Right lobe of liver (tissue), 6 donors: ENCODE results near the gene CENATAC. TPM values are rescaled to one million over a fixed set of nuclear protein-coding genes. Genes with fewer than 3 reads are reported as not detected.
"Not testable (repeated sequence)": the region's sequence is repeated elsewhere in the genome, so short reads cannot be mapped to it uniquely, and the experiment has no call there.

Experiments
- ATAC-seq, 4 donors: fragments of 200-7000 bp; cut with Tn5 transposase; one replicate each; pipeline ENCODE4 v1.9.1; 2020; ENCODE audit warnings: mild to moderate bottlenecking in 4 of 4, moderate library complexity in 4 of 4
- DNase-seq, 3 donors: peaks; one replicate each; pipeline ENCODE4 v3.0.0-alpha.2; 2020
- H3K27ac ChIP-seq, 3 donors: fragments of 200-600 bp; one replicate each; pipeline ENCODE4 v1.8.0; 2022
- H3K27me3 ChIP-seq, 2 donors: fragments of 200-600 bp; one replicate each; pipeline ENCODE4 v1.8.0; 2022
- H3K36me3 ChIP-seq, 4 donors: fragments of 200-600 bp; sonication (generic) in 1 of 4; one replicate each; pipeline versions ENCODE4 v1.5.1 to v1.8.0; 2017 to 2022; ENCODE audit warnings: control low read depth in 1 of 4
- H3K4me1 ChIP-seq, 4 donors: fragments of 200-600 bp; sonication (generic) in 1 of 4; one replicate each; pipeline versions ENCODE4 v1.5.1 to v1.8.0; 2017 to 2022; ENCODE audit warnings: control low read depth in 1 of 4
- H3K4me3 ChIP-seq, 3 donors: fragments of 200-600 bp; one replicate each; pipeline ENCODE4 v1.8.0; 2022
- H3K9me3 ChIP-seq, 4 donors: fragments of 200-600 bp; sonication (generic) in 1 of 4; one replicate each; pipeline versions ENCODE4 v1.5.1 to v1.8.0; 2017 to 2022; ENCODE audit warnings: control low read depth in 1 of 4
- POLR2A ChIP-seq: fragments of 450-650 bp; IDR thresholded peaks from one replicate; pipeline ENCODE4 v1.6.1; 2017; ENCODE audit warnings: antibody characterized with exemption, mild to moderate bottlenecking
- WGBS: methylation state at CpG from one replicate; pipeline ENCODE4 v1.1.6; 2018; ENCODE audit warnings: low coverage, low lambda C conversion rate; ENCODE audit not compliant: insufficient coverage; ENCODE audit errors: missing lambda C conversion rate; 5-methylcytosine and 5-hydroxymethylcytosine counted together
- intact Hi-C, 2 donors: fragments of 100-400 bp; cut with DNase I; formaldehyde crosslinking; loops; one replicate each; pipeline versions ENCODE4 v1.11.2 to v1.14.1; 2022
- total RNA-seq, 6 experiments: library from RNA; depleted of rRNA in 2 of 6; stranded (reverse); fragments of >200 nt in 2 of 6; fragmentation: NEBNext Ultra II Directional in 3 of 6; extraction: Animal tissue kit (Norgen Biotek cat#: 25700) in 3 of 6; gene quantifications; one replicate each; pipeline versions ENCODE4 v1.1.0 to v1.2.4, GENCODE V29; 2016 to 2023
- TF ChIP-seq, protein P1 (sequence below), 4 donors: fragments of 200-600 bp in 3 of 4; fragments of 450-650 bp in 1 of 4; IDR thresholded peaks; one replicate each; pipeline versions ENCODE4 v1.5.1 to v1.8.0; 2016 to 2022; ENCODE audit warnings: antibody characterized with exemption in 4 of 4, mild to moderate bottlenecking in 2 of 4
- donor health status: DM: no; HTN: yes; CAD: no.
- donor health status: DM: no; HTN: no; CAD: no.
- donor health status: DM: no; HTN: no; CAD: no.
- donor health status: DM: no; HTN: yes; CAD: no.
- donor health status: DM: no; HTN: yes; CAD: no.

CENATAC gene
- total RNA-seq, 6 experiments from 2014 or later: 11.5 to 16.7 (median 13.0) TPM

- peaks cover 0 to 46% (median 15%) of the 10 kb centered on the region in 4 donors for H3K36me3 ChIP-seq
- no peak overlapping the region for H3K27ac ChIP-seq
- no peak for DNase-seq
- no peak for ATAC-seq
- H3K27me3 ChIP-seq: no peaks in the 10 kb centered on the region
- intact Hi-C loops: no loop called here
- WGBS: 87% methylated on average over 8 of the region's 17 CpGs
- H3K9me3 ChIP-seq: no peaks in the 10 kb centered on the region
- H3K4me3 ChIP-seq: no peak overlapping the region
- peaks cover 0 to 16% (median 7%) of the 10 kb centered on the region in 4 donors for H3K4me1 ChIP-seq
- TF ChIP-seq, protein P1, sequence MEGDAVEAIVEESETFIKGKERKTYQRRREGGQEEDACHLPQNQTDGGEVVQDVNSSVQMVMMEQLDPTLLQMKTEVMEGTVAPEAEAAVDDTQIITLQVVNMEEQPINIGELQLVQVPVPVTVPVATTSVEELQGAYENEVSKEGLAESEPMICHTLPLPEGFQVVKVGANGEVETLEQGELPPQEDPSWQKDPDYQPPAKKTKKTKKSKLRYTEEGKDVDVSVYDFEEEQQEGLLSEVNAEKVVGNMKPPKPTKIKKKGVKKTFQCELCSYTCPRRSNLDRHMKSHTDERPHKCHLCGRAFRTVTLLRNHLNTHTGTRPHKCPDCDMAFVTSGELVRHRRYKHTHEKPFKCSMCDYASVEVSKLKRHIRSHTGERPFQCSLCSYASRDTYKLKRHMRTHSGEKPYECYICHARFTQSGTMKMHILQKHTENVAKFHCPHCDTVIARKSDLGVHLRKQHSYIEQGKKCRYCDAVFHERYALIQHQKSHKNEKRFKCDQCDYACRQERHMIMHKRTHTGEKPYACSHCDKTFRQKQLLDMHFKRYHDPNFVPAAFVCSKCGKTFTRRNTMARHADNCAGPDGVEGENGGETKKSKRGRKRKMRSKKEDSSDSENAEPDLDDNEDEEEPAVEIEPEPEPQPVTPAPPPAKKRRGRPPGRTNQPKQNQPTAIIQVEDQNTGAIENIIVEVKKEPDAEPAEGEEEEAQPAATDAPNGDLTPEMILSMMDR (IDR thresholded peaks at IDR 0.05): no peak
- TF ChIP-seq POLR2A: no peak
Observed at GRCh38 chr11:119014209-119014924, 16.4 kb downstream of the CENATAC start.

- Histone ChIP-seq H3K4me3 (no peak overlapping the region), H3K27ac (no peak overlapping the region), H3K9me3 (no peaks in the 10 kb centered on the region), H3K27me3 (no peaks in the 10 kb centered on the region), H3K36me3 (peaks cover 0 to 46% (median 15%) of the 10 kb centered on the region in 4 donors), H3K4me1 (peaks cover 0 to 19% (median 9%) of the 10 kb centered on the region in 4 donors)
- TF ChIP-seq, protein P1 (IDR thresholded peaks at IDR 0.05): peak in 3 of 4 donors; percentile 27 to 30 (median 27)
- TF ChIP-seq POLR2A: no peak
- ATAC-seq (no peak), DNase-seq (no peak)
- intact Hi-C loops: no loop called here
- whole genome bisulfite sequencing: 25% methylated on average over 8 of the region's 8 CpGs
Observed at GRCh38 chr11:119015054-119015611, 17.2 kb downstream of the CENATAC start.

- 57% methylated on average over 12 of the region's 14 CpGs for WGBS
- TF ChIP-seq, protein P1 (IDR thresholded peaks at IDR 0.05): no peak
- TF ChIP-seq POLR2A: no peak
- Histone ChIP-seq H3K9me3 (no peaks in the 10 kb centered on the region), H3K27ac (no peak overlapping the region), H3K36me3 (peaks cover 0 to 46% (median 15%) of the 10 kb centered on the region in 4 donors), H3K4me3 (peak overlapping the region in 1 of 3 donors; percentile 90), H3K4me1 (peaks cover 0 to 32% (median 14%) of the 10 kb centered on the region in 4 donors), H3K27me3 (no peaks in the 10 kb centered on the region)
- intact Hi-C loops: no loop called here
- no peak for DNase-seq
- no peak for ATAC-seq
Observed at GRCh38 chr11:119016216-119017009, 18.5 kb downstream of the CENATAC start.

DNA sequence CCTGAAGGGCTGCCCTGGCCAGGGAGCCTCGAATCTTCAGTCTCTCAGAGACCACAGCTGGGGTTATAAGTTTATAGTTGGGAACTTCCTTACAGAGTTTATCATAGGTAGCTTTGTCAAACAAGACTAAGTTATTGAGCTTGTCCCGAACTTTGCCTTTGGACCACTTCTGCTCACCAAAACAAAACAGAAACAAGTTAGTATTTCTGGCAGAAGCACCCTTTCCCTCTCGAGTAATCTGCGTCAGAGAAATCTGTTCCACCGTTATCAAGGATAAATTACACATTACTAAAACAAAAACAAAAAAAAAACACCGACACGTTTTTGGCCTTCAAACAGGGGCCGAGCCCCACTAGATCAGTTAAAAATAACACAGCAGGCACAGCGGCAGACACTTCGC, 19.4 kb downstream of the CENATAC start:
- intact Hi-C loops, DNase-seq, H3K27me3 ChIP-seq, ATAC-seq, H3K9me3 ChIP-seq: not testable (repeated sequence)
- WGBS: 2% methylated on average over 10 of the region's 10 CpGs
- Histone ChIP-seq H3K27ac (peak overlapping the region in 2 of 3 donors; percentile 85), H3K4me1 (peaks cover 0 to 41% (median 17%) of the 10 kb centered on the region in 4 donors), H3K36me3 (peaks cover 0 to 43% (median 15%) of the 10 kb centered on the region in 4 donors), H3K4me3 (peak overlapping the region; percentile 77 to 90 (median 81))
